ENCODE data around the gene MACROD2. TPM values are rescaled to one million over a fixed set of nuclear protein-coding genes. Genes with fewer than 3 reads are reported as not detected.

Gene MACROD2
- polyA plus RNA-seq, 1 donor from 2014 or later, result 23.2 TPM

- Histone ChIP-seq H3K4me3 (ENCODE audit: low read length) (no peak overlapping the region), H4K20me1 (ENCODE audit: insufficient read depth) (no peaks in the 10 kb centered on the region), H3K27me3 (ENCODE audit: insufficient read depth, low read depth, low read length) (no peaks in the 10 kb centered on the region), H3K27ac (ENCODE audit: low read length) (no peak overlapping the region), H3K79me2 (replicated peaks; ENCODE audit: insufficient read depth, low read length) (no peaks in the 10 kb centered on the region), H3K9me3 (ENCODE audit: low read length) (no peaks in the 10 kb centered on the region), H3K4me2 (ENCODE audit: low read length) (no peak overlapping the region), H3F3A (ENCODE audit: insufficient read depth, low read length, poor library complexity, severe bottlenecking) (no peaks in the 10 kb centered on the region), H3K36me3 (ENCODE audit: insufficient read depth, low read length) (no peaks in the 10 kb centered on the region), H3K9me2 (ENCODE audit: insufficient read depth, low read length) (no peaks in the 10 kb centered on the region), H3K9ac (ENCODE audit: low read length) (no peak overlapping the region), H2AFZ (ENCODE audit: low read depth, low read length) (no peak overlapping the region)
- TF ChIP-seq TAF1 (IDR thresholded peaks at IDR 0.05; ENCODE audit: low read depth) (no peak), EP300 (conservative IDR thresholded peaks at IDR 0.05; ENCODE audit: poor library complexity, severe bottlenecking) (no peak), SMC3 (conservative IDR thresholded peaks at IDR 0.05; ENCODE audit: poor library complexity) (no peak), MXI1 (conservative IDR thresholded peaks at IDR 0.05; ENCODE audit: poor library complexity, severe bottlenecking) (no peak), EZH2 (IDR thresholded peaks at IDR 0.05; ENCODE audit: borderline replicate concordance, insufficient read depth, low read length, poor library complexity, severe bottlenecking) (no peak), CTCF (IDR thresholded peaks at IDR 0.05; ENCODE audit: poor library complexity, severe bottlenecking) (no peak), REST (IDR thresholded peaks at IDR 0.05; ENCODE audit: borderline replicate concordance) (no peak), POLR2AphosphoS5 (IDR thresholded peaks at IDR 0.05) (no peak), RAD21 (conservative IDR thresholded peaks at IDR 0.05) (no peak)
Measured at GRCh38 chr20:15913391-15914025, 1918.2 kb downstream of the MACROD2 start.

- Histone ChIP-seq H3K9me3 (ENCODE audit: low read length) (no peaks in the 10 kb centered on the region), H3K9ac (ENCODE audit: low read length) (no peak overlapping the region), H3K27me3 (ENCODE audit: insufficient read depth, low read depth, low read length) (no peaks in the 10 kb centered on the region), H2AFZ (ENCODE audit: low read depth, low read length) (no peak overlapping the region), H4K20me1 (ENCODE audit: insufficient read depth) (no peaks in the 10 kb centered on the region), H3K27ac (ENCODE audit: low read length) (no peak overlapping the region), H3K4me2 (ENCODE audit: low read length) (no peak overlapping the region), H3K4me3 (ENCODE audit: low read length) (no peak overlapping the region), H3K9me2 (ENCODE audit: insufficient read depth, low read length) (no peaks in the 10 kb centered on the region), H3F3A (ENCODE audit: insufficient read depth, low read length, poor library complexity, severe bottlenecking) (no peaks in the 10 kb centered on the region), H3K36me3 (ENCODE audit: insufficient read depth, low read length) (no peaks in the 10 kb centered on the region), H3K79me2 (replicated peaks; ENCODE audit: insufficient read depth, low read length) (no peaks in the 10 kb centered on the region)
- TF ChIP-seq MXI1 (conservative IDR thresholded peaks at IDR 0.05; ENCODE audit: poor library complexity, severe bottlenecking), result no peak
- no peak for TF ChIP-seq REST (IDR thresholded peaks at IDR 0.05; ENCODE audit: borderline replicate concordance)
- TF ChIP-seq TAF1 (IDR thresholded peaks at IDR 0.05; ENCODE audit: low read depth), result no peak
- TF ChIP-seq CTCF (IDR thresholded peaks at IDR 0.05; ENCODE audit: poor library complexity, severe bottlenecking), result no peak
- TF ChIP-seq SMC3 (conservative IDR thresholded peaks at IDR 0.05; ENCODE audit: poor library complexity), result no peak
- no peak for TF ChIP-seq POLR2AphosphoS5 (IDR thresholded peaks at IDR 0.05)
- TF ChIP-seq EP300 (conservative IDR thresholded peaks at IDR 0.05; ENCODE audit: poor library complexity, severe bottlenecking), result no peak
- TF ChIP-seq EZH2 (IDR thresholded peaks at IDR 0.05; ENCODE audit: borderline replicate concordance, insufficient read depth, low read length, poor library complexity, severe bottlenecking), result no peak
- TF ChIP-seq RAD21 (conservative IDR thresholded peaks at IDR 0.05), result no peak
Measured at GRCh38 chr20:15916623-15917022, 1921.3 kb downstream of the MACROD2 start.
